SK-N-SH (cell line): ENCODE measurements around the gene WDR75.

Source experiments
- GATA2 ChIP-seq: sonication (generic); formaldehyde crosslinking; IDR thresholded peaks from 2 replicates; pipeline ENCODE4 v1.5.0; 2020; ENCODE audit warnings: mild to moderate bottlenecking, missing genetic modification reagents
- RCOR1 ChIP-seq: fragments of 150-350 bp; IDR thresholded peaks from 2 replicates; pipeline ENCODE4 v1.6.1; 2017; ENCODE audit warnings: antibody characterized with exemption, low read length
- SMC3 ChIP-seq: IDR thresholded peaks from 2 replicates; pipeline ENCODE4 v1.6.1; 2012; ENCODE audit warnings: low read depth, low read length, improper control_type of control experiment
- TF ChIP-seq, protein P1 (sequence below): IDR thresholded peaks from 2 replicates; pipeline ENCODE4 v1.6.1; 2012; ENCODE audit warnings: mild to moderate bottlenecking, low read depth, low read length, moderate library complexity
- TF ChIP-seq, protein P2 (sequence below): fragments of 150-350 bp; IDR thresholded peaks from 2 replicates; pipeline ENCODE4 v1.6.1; 2017; ENCODE audit warnings: antibody characterized with exemption, low read length, low read depth, borderline replicate concordance

DNA sequence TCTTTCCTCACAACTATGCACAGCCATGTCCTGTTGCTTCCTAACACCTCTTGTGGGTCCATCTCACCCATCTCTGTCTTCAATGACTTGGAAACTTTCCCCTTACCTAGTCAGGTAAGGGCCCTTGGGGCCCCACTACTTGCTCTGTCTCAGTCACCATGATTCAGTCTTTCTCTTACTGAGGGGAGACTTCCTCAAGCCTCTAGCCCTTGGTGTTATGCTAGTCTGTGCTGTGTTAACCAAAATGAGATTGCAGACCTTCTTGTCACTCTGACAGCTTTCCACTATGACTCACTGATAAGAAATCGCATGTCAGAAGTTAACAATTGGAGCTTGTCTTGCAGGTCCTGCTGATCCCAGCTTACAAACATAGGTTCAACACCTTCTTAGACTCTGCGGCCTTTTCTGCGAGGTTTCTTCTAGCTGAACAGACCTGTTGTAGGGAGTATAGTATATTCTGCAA, 65.3 kb downstream of the WDR75 start:
- TF ChIP-seq GATA2, result no peak
- no peak for TF ChIP-seq RCOR1
- TF ChIP-seq, protein P1, sequence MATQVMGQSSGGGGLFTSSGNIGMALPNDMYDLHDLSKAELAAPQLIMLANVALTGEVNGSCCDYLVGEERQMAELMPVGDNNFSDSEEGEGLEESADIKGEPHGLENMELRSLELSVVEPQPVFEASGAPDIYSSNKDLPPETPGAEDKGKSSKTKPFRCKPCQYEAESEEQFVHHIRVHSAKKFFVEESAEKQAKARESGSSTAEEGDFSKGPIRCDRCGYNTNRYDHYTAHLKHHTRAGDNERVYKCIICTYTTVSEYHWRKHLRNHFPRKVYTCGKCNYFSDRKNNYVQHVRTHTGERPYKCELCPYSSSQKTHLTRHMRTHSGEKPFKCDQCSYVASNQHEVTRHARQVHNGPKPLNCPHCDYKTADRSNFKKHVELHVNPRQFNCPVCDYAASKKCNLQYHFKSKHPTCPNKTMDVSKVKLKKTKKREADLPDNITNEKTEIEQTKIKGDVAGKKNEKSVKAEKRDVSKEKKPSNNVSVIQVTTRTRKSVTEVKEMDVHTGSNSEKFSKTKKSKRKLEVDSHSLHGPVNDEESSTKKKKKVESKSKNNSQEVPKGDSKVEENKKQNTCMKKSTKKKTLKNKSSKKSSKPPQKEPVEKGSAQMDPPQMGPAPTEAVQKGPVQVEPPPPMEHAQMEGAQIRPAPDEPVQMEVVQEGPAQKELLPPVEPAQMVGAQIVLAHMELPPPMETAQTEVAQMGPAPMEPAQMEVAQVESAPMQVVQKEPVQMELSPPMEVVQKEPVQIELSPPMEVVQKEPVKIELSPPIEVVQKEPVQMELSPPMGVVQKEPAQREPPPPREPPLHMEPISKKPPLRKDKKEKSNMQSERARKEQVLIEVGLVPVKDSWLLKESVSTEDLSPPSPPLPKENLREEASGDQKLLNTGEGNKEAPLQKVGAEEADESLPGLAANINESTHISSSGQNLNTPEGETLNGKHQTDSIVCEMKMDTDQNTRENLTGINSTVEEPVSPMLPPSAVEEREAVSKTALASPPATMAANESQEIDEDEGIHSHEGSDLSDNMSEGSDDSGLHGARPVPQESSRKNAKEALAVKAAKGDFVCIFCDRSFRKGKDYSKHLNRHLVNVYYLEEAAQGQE, result no peak
- TF ChIP-seq, protein P2, sequence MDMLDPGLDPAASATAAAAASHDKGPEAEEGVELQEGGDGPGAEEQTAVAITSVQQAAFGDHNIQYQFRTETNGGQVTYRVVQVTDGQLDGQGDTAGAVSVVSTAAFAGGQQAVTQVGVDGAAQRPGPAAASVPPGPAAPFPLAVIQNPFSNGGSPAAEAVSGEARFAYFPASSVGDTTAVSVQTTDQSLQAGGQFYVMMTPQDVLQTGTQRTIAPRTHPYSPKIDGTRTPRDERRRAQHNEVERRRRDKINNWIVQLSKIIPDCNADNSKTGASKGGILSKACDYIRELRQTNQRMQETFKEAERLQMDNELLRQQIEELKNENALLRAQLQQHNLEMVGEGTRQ, result no peak
- TF ChIP-seq SMC3, result no peak
